HEK293 (cell line): ENCODE measurements around the gene OPCML.

Experiments used
- KLF9 ChIP-seq: fragments of 450-650 bp; formaldehyde crosslinking; IDR thresholded peaks from 2 replicates; pipeline ENCODE4 v1.5.1; 2016; ENCODE audit warnings: missing biosample characterization, missing genetic modification characterization, low read depth
- SP3 ChIP-seq: fragments of 450-650 bp; formaldehyde crosslinking; IDR thresholded peaks from 2 replicates; pipeline ENCODE4 v1.5.1; 2016; ENCODE audit warnings: missing biosample characterization, missing genetic modification characterization
- ZNF121 ChIP-seq: fragments of 450-650 bp; formaldehyde crosslinking; IDR thresholded peaks from 2 replicates; pipeline ENCODE4 v1.5.1; 2016; ENCODE audit warnings: missing biosample characterization, missing genetic modification characterization
- ZNF146 ChIP-seq: fragments of 450-650 bp; formaldehyde crosslinking; IDR thresholded peaks from 2 replicates; pipeline ENCODE4 v1.5.1; 2016; ENCODE audit warnings: missing biosample characterization, missing genetic modification characterization
- ZNF174 ChIP-seq: fragments of 450-650 bp; formaldehyde crosslinking; IDR thresholded peaks from 2 replicates; pipeline ENCODE4 v1.5.0; 2017; ENCODE audit warnings: missing biosample characterization, mild to moderate bottlenecking, missing genetic modification characterization
- ZNF529 ChIP-seq: fragments of 450-650 bp; formaldehyde crosslinking; IDR thresholded peaks from 2 replicates; pipeline ENCODE4 v1.5.1; 2017; ENCODE audit warnings: missing genetic modification characterization, missing biosample characterization; ENCODE audit not compliant: insufficient replicate concordance
- TF ChIP-seq, protein P1 (sequence below): fragments of 450-650 bp; formaldehyde crosslinking; IDR thresholded peaks from 2 replicates; pipeline ENCODE4 v1.5.1; 2016; ENCODE audit warnings: missing biosample characterization, missing genetic modification characterization
- TF ChIP-seq, protein P2 (sequence below): fragments of 450-650 bp; formaldehyde crosslinking; IDR thresholded peaks from 2 replicates; pipeline ENCODE4 v1.5.1; 2016; ENCODE audit warnings: missing biosample characterization, missing genetic modification characterization
- TF ChIP-seq, protein P3 (sequence below): fragments of 450-650 bp; formaldehyde crosslinking; IDR thresholded peaks from 2 replicates; pipeline ENCODE4 v1.5.1; 2017; ENCODE audit warnings: missing biosample characterization, missing genetic modification characterization
- TF ChIP-seq, protein P4 (sequence below): fragments of 450-650 bp; formaldehyde crosslinking; IDR thresholded peaks from 2 replicates; pipeline ENCODE4 v1.5.1; 2016; ENCODE audit warnings: missing biosample characterization, missing genetic modification characterization
- TF ChIP-seq, protein P5 (sequence below): fragments of 450-650 bp; formaldehyde crosslinking; conservative IDR thresholded peaks from 2 replicates; pipeline ENCODE4 v1.5.1; 2016; ENCODE audit warnings: low read depth, missing biosample characterization, missing genetic modification characterization
- TF ChIP-seq, protein P6 (sequence below): fragments of 450-650 bp; formaldehyde crosslinking; IDR thresholded peaks from 2 replicates; pipeline ENCODE4 v1.5.1; 2016; ENCODE audit warnings: missing biosample characterization, missing genetic modification characterization, low read depth

DNA sequence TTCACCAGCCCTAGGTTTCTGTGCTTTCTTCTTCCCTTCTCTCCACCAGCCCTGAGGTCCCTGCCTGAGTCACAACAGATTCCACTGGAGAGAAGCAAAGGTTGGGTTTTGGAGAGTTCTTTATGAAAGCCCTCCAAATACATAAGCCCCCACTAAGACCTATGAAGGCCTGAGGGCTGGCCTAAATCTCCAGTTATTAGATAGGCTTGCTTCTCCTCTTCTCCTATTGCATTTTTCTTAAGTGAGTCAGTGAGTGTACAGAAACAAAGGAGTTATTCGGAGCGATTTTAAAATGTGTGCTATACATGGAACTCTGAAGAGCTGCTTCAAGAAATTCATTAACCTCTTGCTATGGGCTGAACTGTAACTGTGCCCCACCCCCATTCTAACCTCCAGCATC lies 1057.3 kb downstream of the OPCML start:
- no peak for TF ChIP-seq KLF9
- TF ChIP-seq ZNF529 (tag by site-specific recombination), result no peak
- TF ChIP-seq, protein P1, sequence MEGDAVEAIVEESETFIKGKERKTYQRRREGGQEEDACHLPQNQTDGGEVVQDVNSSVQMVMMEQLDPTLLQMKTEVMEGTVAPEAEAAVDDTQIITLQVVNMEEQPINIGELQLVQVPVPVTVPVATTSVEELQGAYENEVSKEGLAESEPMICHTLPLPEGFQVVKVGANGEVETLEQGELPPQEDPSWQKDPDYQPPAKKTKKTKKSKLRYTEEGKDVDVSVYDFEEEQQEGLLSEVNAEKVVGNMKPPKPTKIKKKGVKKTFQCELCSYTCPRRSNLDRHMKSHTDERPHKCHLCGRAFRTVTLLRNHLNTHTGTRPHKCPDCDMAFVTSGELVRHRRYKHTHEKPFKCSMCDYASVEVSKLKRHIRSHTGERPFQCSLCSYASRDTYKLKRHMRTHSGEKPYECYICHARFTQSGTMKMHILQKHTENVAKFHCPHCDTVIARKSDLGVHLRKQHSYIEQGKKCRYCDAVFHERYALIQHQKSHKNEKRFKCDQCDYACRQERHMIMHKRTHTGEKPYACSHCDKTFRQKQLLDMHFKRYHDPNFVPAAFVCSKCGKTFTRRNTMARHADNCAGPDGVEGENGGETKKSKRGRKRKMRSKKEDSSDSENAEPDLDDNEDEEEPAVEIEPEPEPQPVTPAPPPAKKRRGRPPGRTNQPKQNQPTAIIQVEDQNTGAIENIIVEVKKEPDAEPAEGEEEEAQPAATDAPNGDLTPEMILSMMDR (tag by site-specific recombination), result no peak
- TF ChIP-seq ZNF146 (tag by site-specific recombination), result no peak
- TF ChIP-seq, protein P2, sequence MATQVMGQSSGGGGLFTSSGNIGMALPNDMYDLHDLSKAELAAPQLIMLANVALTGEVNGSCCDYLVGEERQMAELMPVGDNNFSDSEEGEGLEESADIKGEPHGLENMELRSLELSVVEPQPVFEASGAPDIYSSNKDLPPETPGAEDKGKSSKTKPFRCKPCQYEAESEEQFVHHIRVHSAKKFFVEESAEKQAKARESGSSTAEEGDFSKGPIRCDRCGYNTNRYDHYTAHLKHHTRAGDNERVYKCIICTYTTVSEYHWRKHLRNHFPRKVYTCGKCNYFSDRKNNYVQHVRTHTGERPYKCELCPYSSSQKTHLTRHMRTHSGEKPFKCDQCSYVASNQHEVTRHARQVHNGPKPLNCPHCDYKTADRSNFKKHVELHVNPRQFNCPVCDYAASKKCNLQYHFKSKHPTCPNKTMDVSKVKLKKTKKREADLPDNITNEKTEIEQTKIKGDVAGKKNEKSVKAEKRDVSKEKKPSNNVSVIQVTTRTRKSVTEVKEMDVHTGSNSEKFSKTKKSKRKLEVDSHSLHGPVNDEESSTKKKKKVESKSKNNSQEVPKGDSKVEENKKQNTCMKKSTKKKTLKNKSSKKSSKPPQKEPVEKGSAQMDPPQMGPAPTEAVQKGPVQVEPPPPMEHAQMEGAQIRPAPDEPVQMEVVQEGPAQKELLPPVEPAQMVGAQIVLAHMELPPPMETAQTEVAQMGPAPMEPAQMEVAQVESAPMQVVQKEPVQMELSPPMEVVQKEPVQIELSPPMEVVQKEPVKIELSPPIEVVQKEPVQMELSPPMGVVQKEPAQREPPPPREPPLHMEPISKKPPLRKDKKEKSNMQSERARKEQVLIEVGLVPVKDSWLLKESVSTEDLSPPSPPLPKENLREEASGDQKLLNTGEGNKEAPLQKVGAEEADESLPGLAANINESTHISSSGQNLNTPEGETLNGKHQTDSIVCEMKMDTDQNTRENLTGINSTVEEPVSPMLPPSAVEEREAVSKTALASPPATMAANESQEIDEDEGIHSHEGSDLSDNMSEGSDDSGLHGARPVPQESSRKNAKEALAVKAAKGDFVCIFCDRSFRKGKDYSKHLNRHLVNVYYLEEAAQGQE (tag by site-specific recombination), result no peak
- no peak for TF ChIP-seq ZNF121 (tag by site-specific recombination)
- TF ChIP-seq, protein P3, sequence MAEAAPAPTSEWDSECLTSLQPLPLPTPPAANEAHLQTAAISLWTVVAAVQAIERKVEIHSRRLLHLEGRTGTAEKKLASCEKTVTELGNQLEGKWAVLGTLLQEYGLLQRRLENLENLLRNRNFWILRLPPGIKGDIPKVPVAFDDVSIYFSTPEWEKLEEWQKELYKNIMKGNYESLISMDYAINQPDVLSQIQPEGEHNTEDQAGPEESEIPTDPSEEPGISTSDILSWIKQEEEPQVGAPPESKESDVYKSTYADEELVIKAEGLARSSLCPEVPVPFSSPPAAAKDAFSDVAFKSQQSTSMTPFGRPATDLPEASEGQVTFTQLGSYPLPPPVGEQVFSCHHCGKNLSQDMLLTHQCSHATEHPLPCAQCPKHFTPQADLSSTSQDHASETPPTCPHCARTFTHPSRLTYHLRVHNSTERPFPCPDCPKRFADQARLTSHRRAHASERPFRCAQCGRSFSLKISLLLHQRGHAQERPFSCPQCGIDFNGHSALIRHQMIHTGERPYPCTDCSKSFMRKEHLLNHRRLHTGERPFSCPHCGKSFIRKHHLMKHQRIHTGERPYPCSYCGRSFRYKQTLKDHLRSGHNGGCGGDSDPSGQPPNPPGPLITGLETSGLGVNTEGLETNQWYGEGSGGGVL (tag by site-specific recombination), result no peak
- TF ChIP-seq, protein P4, sequence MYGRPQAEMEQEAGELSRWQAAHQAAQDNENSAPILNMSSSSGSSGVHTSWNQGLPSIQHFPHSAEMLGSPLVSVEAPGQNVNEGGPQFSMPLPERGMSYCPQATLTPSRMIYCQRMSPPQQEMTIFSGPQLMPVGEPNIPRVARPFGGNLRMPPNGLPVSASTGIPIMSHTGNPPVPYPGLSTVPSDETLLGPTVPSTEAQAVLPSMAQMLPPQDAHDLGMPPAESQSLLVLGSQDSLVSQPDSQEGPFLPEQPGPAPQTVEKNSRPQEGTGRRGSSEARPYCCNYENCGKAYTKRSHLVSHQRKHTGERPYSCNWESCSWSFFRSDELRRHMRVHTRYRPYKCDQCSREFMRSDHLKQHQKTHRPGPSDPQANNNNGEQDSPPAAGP (tag by site-specific recombination), result no peak
- TF ChIP-seq, protein P5, sequence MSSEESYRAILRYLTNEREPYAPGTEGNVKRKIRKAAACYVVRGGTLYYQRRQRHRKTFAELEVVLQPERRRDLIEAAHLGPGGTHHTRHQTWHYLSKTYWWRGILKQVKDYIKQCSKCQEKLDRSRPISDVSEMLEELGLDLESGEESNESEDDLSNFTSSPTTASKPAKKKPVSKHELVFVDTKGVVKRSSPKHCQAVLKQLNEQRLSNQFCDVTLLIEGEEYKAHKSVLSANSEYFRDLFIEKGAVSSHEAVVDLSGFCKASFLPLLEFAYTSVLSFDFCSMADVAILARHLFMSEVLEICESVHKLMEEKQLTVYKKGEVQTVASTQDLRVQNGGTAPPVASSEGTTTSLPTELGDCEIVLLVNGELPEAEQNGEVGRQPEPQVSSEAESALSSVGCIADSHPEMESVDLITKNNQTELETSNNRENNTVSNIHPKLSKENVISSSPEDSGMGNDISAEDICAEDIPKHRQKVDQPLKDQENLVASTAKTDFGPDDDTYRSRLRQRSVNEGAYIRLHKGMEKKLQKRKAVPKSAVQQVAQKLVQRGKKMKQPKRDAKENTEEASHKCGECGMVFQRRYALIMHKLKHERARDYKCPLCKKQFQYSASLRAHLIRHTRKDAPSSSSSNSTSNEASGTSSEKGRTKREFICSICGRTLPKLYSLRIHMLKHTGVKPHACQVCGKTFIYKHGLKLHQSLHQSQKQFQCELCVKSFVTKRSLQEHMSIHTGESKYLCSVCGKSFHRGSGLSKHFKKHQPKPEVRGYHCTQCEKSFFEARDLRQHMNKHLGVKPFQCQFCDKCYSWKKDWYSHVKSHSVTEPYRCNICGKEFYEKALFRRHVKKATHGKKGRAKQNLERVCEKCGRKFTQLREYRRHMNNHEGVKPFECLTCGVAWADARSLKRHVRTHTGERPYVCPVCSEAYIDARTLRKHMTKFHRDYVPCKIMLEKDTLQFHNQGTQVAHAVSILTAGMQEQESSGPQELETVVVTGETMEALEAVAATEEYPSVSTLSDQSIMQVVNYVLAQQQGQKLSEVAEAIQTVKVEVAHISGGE (tag by site-specific recombination), result no peak
- TF ChIP-seq, protein P6, sequence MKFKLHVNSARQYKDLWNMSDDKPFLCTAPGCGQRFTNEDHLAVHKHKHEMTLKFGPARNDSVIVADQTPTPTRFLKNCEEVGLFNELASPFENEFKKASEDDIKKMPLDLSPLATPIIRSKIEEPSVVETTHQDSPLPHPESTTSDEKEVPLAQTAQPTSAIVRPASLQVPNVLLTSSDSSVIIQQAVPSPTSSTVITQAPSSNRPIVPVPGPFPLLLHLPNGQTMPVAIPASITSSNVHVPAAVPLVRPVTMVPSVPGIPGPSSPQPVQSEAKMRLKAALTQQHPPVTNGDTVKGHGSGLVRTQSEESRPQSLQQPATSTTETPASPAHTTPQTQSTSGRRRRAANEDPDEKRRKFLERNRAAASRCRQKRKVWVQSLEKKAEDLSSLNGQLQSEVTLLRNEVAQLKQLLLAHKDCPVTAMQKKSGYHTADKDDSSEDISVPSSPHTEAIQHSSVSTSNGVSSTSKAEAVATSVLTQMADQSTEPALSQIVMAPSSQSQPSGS (tag by site-specific recombination), result no peak
- no peak for TF ChIP-seq SP3 (tag by site-specific recombination)
- no peak for TF ChIP-seq ZNF174 (tag by site-specific recombination)
